ENCODE results near the gene SLC26A6. TPM values are rescaled to one million over a fixed set of nuclear protein-coding genes. Genes with fewer than 3 reads are reported as not detected.
A peak's percentile ranks its signal among the peaks of the same experiment; 100 is the strongest.

SLC26A6 gene
- total and polyA plus RNA-seq, 2 of the 13 experiments (the other 11 are each of a cell fraction or from before 2014, with no cell fraction given), result 40.7 to 184 TPM

DNA sequence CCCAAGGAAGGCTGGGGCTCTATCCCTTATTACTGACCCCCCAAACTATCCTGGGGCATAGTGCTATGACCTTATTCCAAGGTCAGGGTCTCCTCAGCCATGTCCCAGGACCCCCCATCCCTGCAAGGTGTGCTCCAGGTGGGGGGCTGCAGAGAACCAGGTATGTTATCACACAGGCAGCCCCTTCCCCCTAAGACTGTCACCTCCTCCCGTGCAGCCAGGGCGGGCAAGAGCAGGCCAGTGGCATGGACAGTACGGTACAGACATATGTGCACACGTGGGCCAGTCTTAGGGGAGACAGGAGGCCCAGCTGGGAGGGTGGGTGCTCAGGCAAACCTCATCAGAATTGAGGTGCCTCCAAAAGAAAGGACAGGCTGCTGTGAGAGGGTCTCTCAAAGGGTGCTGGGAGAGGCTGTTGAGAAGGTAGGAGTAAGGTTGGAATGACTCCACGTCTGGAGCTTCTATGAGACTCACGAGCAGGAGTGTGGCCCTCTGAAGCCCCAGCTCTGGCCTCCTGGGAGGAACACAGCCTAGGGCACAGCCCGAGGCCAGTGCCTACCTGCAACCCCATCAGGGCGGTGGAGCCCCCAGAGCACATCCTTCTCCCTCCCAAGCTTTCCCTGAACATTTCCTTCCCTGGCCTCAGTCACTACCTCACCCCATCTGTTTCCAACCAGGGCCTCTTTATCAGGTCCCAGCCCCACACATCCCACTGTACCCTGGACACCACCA is 38.4 kb downstream of the SLC26A6 start (continued):
- TF ChIP-seq, protein P1, sequence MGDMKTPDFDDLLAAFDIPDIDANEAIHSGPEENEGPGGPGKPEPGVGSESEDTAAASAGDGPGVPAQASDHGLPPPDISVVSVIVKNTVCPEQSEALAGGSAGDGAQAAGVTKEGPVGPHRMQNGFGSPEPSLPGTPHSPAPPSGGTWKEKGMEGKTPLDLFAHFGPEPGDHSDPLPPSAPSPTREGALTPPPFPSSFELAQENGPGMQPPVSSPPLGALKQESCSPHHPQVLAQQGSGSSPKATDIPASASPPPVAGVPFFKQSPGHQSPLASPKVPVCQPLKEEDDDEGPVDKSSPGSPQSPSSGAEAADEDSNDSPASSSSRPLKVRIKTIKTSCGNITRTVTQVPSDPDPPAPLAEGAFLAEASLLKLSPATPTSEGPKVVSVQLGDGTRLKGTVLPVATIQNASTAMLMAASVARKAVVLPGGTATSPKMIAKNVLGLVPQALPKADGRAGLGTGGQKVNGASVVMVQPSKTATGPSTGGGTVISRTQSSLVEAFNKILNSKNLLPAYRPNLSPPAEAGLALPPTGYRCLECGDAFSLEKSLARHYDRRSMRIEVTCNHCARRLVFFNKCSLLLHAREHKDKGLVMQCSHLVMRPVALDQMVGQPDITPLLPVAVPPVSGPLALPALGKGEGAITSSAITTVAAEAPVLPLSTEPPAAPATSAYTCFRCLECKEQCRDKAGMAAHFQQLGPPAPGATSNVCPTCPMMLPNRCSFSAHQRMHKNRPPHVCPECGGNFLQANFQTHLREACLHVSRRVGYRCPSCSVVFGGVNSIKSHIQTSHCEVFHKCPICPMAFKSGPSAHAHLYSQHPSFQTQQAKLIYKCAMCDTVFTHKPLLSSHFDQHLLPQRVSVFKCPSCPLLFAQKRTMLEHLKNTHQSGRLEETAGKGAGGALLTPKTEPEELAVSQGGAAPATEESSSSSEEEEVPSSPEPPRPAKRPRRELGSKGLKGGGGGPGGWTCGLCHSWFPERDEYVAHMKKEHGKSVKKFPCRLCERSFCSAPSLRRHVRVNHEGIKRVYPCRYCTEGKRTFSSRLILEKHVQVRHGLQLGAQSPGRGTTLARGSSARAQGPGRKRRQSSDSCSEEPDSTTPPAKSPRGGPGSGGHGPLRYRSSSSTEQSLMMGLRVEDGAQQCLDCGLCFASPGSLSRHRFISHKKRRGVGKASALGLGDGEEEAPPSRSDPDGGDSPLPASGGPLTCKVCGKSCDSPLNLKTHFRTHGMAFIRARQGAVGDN (CRISPR knock-in tag; IDR thresholded peaks at IDR 0.05), result peak; percentile 28; the same call in 1 of the 2 replicates
- TF ChIP-seq POLR2A (IDR thresholded peaks at IDR 0.05; ENCODE audit: insufficient read depth in 1 of 2, low read depth in 2 of 2, low read length in 2 of 2), result peak in 1 of 2 experiments; percentile 30; a peak in 1 of 4 replicates
- no peak for TF ChIP-seq KDM6A (CRISPR knock-in tag; IDR thresholded peaks at IDR 0.05; ENCODE audit: low read depth)
- TF ChIP-seq NR2F6 (IDR thresholded peaks at IDR 0.05), result no peak
- TF ChIP-seq NR2F6 (CRISPR knock-in tag; IDR thresholded peaks at IDR 0.05), result no peak
- TF ChIP-seq POLR2G (IDR thresholded peaks at IDR 0.05; ENCODE audit: low read depth, low read length), result peak; percentile 46
- TF ChIP-seq AKAP8 (CRISPR knock-in tag; IDR thresholded peaks at IDR 0.05), result peak; percentile 38

- peaks cover 35% of the 10 kb centered on the region for H3K4me1 ChIP-seq (ENCODE audit: insufficient read depth, low read length)
- no peaks in the 10 kb centered on the region for H3K79me2 ChIP-seq (ENCODE audit: insufficient read depth, low read length)
- FAIRE-seq, result no peak
- ChIA-PET POLR2A (interaction anchor here (1.3 to 3.3 kb wide), 3 partner anchors 14 to 40 kb away, joined by 4 to 11 read pairs (median 5); partner anchors contain the start of genes SLC26A6 and UQCRC1), CTCF (ENCODE audit: low intra/inter-chr PET ratio, low total read pairs) (no interaction called here)
- H3K9me3 ChIP-seq (ENCODE audit: low read length), result no peaks in the 10 kb centered on the region
- no TSS peak for BruUV-seq (replicated peaks)
- H2AFZ ChIP-seq (ENCODE audit: low read length), result no peak overlapping the region
- no peak overlapping the region for H3K4me3 ChIP-seq (replicated peaks in 1 of 3; ENCODE audit: insufficient read depth in 1 of 3, low read depth in 2 of 3, low read length in 3 of 3)
- no peak for DNase-seq (ENCODE audit: low spot score)
- H3K9ac ChIP-seq (ENCODE audit: insufficient read depth, low read depth, low read length), result no peak overlapping the region
- no peak overlapping the region for H3K27ac ChIP-seq (ENCODE audit: extremely low read length, insufficient read depth, low read length)
- H3K36me3 ChIP-seq (replicated peaks in 1 of 2; ENCODE audit: control insufficient read depth in 1 of 2, insufficient read depth in 2 of 2, low read length in 2 of 2), result peaks cover 20 to 35% of the 10 kb centered on the region in 2 experiments; a peak in 4 of 5 replicates
- H3K4me2 ChIP-seq (ENCODE audit: low read depth, low read length), result no peak overlapping the region
- peak; percentile 12 for ATAC-seq
- H4K20me1 ChIP-seq (ENCODE audit: insufficient read depth, low read length), result 0 out of 2 replicates have a peak, but pooled peaks cover 8% of the 10 kb centered on the region
- in situ Hi-C loops (cut with HindIII; ENCODE audit: extremely low pct_ligation_motif_present, low pct_unique_long_range_greater_than_20kb) (no loop called here), intact Hi-C loops (cut with micrococcal nuclease; ENCODE audit: unreplicated experiment) (no loop called here)
- WGBS (ENCODE audit: low lambda C conversion rate), result 75% methylated on average over 4 of the region's 5 CpGs
- H3K27me3 ChIP-seq (ENCODE audit: control insufficient read depth in 1 of 2, insufficient read depth in 2 of 2, low read length in 2 of 2), result no peaks in the 10 kb centered on the region
- no peak for TF ChIP-seq NR2F6 (IDR thresholded peaks at IDR 0.05)
- TF ChIP-seq NR2F6 (CRISPR knock-in tag; IDR thresholded peaks at IDR 0.05), result no peak
- 0 out of 2 replicates have a peak, but pooled peaks have one; percentile 35 for TF ChIP-seq ZNF382 (CRISPR knock-in tag; IDR thresholded peaks at IDR 0.05; ENCODE audit: borderline replicate concordance)
- TF ChIP-seq TOPORS (CRISPR knock-in tag; IDR thresholded peaks at IDR 0.05), result no peak
- TF ChIP-seq, protein P2, sequence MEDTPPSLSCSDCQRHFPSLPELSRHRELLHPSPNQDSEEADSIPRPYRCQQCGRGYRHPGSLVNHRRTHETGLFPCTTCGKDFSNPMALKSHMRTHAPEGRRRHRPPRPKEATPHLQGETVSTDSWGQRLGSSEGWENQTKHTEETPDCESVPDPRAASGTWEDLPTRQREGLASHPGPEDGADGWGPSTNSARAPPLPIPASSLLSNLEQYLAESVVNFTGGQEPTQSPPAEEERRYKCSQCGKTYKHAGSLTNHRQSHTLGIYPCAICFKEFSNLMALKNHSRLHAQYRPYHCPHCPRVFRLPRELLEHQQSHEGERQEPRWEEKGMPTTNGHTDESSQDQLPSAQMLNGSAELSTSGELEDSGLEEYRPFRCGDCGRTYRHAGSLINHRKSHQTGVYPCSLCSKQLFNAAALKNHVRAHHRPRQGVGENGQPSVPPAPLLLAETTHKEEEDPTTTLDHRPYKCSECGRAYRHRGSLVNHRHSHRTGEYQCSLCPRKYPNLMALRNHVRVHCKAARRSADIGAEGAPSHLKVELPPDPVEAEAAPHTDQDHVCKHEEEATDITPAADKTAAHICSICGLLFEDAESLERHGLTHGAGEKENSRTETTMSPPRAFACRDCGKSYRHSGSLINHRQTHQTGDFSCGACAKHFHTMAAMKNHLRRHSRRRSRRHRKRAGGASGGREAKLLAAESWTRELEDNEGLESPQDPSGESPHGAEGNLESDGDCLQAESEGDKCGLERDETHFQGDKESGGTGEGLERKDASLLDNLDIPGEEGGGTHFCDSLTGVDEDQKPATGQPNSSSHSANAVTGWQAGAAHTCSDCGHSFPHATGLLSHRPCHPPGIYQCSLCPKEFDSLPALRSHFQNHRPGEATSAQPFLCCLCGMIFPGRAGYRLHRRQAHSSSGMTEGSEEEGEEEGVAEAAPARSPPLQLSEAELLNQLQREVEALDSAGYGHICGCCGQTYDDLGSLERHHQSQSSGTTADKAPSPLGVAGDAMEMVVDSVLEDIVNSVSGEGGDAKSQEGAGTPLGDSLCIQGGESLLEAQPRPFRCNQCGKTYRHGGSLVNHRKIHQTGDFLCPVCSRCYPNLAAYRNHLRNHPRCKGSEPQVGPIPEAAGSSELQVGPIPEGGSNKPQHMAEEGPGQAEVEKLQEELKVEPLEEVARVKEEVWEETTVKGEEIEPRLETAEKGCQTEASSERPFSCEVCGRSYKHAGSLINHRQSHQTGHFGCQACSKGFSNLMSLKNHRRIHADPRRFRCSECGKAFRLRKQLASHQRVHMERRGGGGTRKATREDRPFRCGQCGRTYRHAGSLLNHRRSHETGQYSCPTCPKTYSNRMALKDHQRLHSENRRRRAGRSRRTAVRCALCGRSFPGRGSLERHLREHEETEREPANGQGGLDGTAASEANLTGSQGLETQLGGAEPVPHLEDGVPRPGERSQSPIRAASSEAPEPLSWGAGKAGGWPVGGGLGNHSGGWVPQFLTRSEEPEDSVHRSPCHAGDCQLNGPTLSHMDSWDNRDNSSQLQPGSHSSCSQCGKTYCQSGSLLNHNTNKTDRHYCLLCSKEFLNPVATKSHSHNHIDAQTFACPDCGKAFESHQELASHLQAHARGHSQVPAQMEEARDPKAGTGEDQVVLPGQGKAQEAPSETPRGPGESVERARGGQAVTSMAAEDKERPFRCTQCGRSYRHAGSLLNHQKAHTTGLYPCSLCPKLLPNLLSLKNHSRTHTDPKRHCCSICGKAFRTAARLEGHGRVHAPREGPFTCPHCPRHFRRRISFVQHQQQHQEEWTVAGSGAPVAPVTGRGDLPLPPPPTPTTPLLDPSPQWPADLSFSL (CRISPR knock-in tag; IDR thresholded peaks at IDR 0.05), result no peak
- no peak for TF ChIP-seq KAT2B (IDR thresholded peaks at IDR 0.05; ENCODE audit: borderline replicate concordance, low read depth, low read length)
Measured at GRCh38 chr3:48596157-48596556, 39.1 kb downstream of the SLC26A6 start.

Data from HepG2 (cell line).